ENCODE data around the gene RPTOR.

The RPTOR gene

DNA sequence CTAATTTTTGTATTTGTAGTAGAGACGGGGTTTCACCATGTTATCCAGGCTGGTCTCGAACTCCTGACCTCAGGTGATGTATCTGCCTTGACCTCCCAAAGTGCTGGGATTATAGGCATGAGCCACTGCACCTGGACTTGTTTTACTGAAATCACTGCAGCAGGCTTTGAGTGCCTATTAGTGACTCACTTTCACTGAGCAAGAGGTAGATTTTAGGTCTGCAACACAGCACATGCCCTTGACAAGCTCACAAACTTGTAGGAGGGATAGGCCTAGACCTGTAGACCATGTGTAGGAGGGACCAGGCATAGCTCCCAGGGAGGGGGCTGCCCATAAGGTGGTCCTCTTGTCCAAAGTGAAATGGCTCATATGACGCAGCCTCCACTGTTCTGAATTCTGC, 27.0 kb upstream of the RPTOR start:
- no peaks in the 10 kb centered on the region for H4K20me1 ChIP-seq (ENCODE audit: insufficient read depth, low read length)
- H3K36me3 ChIP-seq (replicated peaks; ENCODE audit: low read depth, low read length) = no peaks in the 10 kb centered on the region
- H2AFZ ChIP-seq (ENCODE audit: low read depth, low read length) = no peak overlapping the region
- no peak overlapping the region for H3K4me2 ChIP-seq (ENCODE audit: low read length)
- H3K27me3 ChIP-seq (ENCODE audit: low read depth, low read length) = no peaks in the 10 kb centered on the region
- no peak overlapping the region for H3K4me3 ChIP-seq (ENCODE audit: low read length)
- no peak for TF ChIP-seq EZH2phosphoT487 (IDR thresholded peaks at IDR 0.05; ENCODE audit: low read depth)
- TF ChIP-seq, protein P1, sequence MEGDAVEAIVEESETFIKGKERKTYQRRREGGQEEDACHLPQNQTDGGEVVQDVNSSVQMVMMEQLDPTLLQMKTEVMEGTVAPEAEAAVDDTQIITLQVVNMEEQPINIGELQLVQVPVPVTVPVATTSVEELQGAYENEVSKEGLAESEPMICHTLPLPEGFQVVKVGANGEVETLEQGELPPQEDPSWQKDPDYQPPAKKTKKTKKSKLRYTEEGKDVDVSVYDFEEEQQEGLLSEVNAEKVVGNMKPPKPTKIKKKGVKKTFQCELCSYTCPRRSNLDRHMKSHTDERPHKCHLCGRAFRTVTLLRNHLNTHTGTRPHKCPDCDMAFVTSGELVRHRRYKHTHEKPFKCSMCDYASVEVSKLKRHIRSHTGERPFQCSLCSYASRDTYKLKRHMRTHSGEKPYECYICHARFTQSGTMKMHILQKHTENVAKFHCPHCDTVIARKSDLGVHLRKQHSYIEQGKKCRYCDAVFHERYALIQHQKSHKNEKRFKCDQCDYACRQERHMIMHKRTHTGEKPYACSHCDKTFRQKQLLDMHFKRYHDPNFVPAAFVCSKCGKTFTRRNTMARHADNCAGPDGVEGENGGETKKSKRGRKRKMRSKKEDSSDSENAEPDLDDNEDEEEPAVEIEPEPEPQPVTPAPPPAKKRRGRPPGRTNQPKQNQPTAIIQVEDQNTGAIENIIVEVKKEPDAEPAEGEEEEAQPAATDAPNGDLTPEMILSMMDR (IDR thresholded peaks at IDR 0.05; ENCODE audit: low read depth, low read length) = no peak
- no peaks in the 10 kb centered on the region for H3K4me1 ChIP-seq (ENCODE audit: low read length)
- no peak overlapping the region for H3K27ac ChIP-seq (ENCODE audit: low read length)
- no peaks in the 10 kb centered on the region for H3K79me2 ChIP-seq (ENCODE audit: low read length)
- H3K9me3 ChIP-seq (ENCODE audit: insufficient read depth, low read length) = no peaks in the 10 kb centered on the region
- H3K9ac ChIP-seq (ENCODE audit: low read length) = no peak overlapping the region

DNA sequence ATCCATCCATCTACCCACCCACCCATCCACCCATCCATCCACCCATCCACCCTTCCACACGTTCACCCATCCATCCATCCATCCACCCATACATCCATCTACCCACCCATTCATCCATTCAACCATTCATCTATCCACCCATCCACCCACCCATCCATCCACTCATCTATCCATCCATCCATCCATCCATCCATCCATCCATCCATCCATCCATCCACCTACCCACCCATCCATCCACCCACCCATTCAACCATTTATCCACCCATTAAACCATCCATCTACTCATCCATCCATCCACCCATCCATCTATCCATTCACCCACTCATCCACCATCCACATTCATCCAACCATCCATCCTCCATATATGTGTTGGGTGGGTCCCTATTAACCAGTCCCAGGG, 26.2 kb upstream of the RPTOR start:
- no peak overlapping the region for H3K4me3 ChIP-seq (ENCODE audit: low read length)
- TF ChIP-seq EZH2phosphoT487 (IDR thresholded peaks at IDR 0.05; ENCODE audit: low read depth) = no peak
- TF ChIP-seq, protein P1 (IDR thresholded peaks at IDR 0.05; ENCODE audit: low read depth, low read length) = no peak
- H3K4me1 ChIP-seq (ENCODE audit: low read length) = no peaks in the 10 kb centered on the region
- no peak overlapping the region for H3K4me2 ChIP-seq (ENCODE audit: low read length)
- no peaks in the 10 kb centered on the region for H3K79me2 ChIP-seq (ENCODE audit: low read length)
- H4K20me1 ChIP-seq (ENCODE audit: insufficient read depth, low read length) = no peaks in the 10 kb centered on the region
- no peak overlapping the region for H2AFZ ChIP-seq (ENCODE audit: low read depth, low read length)
- H3K27ac ChIP-seq (ENCODE audit: low read length) = no peak overlapping the region
- no peaks in the 10 kb centered on the region for H3K9me3 ChIP-seq (ENCODE audit: insufficient read depth, low read length)
- no peaks in the 10 kb centered on the region for H3K36me3 ChIP-seq (replicated peaks; ENCODE audit: low read depth, low read length)
- no peak overlapping the region for H3K9ac ChIP-seq (ENCODE audit: low read length)
- H3K27me3 ChIP-seq (ENCODE audit: low read depth, low read length) = no peaks in the 10 kb centered on the region

DNA sequence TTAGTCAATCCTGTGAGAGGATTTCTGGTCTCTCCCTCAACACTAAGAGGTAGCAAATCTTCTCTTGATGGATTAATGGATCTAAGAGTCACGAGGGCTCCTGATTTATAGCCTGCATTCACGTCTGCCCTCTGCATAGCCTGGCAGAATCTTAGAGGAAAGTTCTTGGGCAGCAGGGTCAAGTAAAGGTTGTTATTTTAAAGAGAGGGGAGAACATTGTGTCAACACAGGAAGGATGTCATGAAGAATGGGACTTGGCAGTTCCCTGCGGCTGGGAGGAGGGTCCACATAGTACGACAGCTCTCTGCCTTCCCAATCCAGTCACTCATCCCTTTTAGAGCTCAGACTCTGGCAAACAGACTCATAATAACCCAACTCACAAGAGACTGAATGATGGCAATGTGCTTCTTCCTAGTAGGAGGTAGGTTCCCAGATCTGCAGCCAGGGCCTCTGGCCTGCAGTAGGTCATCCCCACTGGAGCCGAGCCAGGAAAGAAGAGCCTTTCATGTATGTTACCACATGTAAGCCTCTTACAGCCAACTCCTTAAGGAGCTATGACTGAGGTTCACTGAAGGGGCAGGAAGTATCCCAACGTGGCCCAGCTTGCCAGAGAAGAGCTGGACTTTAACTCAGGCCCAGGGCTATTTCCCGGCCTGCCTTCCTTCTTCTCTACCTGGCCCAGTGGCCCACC, 25.4 kb upstream of the RPTOR start:
- H4K20me1 ChIP-seq (ENCODE audit: insufficient read depth, low read length) = no peaks in the 10 kb centered on the region
- TF ChIP-seq, protein P1 (IDR thresholded peaks at IDR 0.05; ENCODE audit: low read depth, low read length) = no peak
- no peak for TF ChIP-seq EZH2phosphoT487 (IDR thresholded peaks at IDR 0.05; ENCODE audit: low read depth)

DNA sequence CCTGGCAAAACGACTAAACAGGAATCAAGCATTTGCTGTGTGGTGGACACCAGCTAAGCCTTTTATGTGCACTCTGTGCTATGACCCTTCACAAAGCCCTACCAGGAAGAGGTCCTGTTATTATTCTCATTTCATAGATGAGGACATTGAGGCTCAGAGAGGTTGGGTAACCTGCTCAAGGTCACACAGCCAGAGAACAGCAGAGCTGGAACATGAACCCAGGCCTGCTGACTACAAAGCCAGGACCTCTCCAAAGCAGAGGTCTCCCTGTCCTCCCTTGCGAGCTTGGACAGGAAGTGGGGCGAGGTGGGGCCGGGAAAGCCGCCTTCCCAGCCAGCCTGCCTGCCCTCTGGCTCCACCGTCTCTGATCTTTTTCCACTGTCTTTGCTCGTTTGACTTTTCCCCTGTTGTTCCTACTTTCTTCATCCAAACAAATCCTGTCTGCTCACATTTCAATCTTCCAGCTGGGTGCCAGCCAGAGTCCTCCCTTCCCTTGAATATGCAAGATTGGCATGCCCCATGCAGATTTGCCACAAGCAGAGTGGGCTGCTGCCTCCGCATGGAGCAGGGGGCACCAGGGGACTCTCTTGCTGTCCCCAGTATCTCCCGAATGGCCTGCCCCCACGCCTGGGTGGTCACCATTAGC, 23.7 kb upstream of the RPTOR start:
- no peaks in the 10 kb centered on the region for H4K20me1 ChIP-seq (ENCODE audit: insufficient read depth, low read length)
- H2AFZ ChIP-seq (ENCODE audit: low read depth, low read length) = no peak overlapping the region
- no peak overlapping the region for H3K4me2 ChIP-seq (ENCODE audit: low read length)
- no peak overlapping the region for H3K27ac ChIP-seq (ENCODE audit: low read length)
- no peaks in the 10 kb centered on the region for H3K27me3 ChIP-seq (ENCODE audit: low read depth, low read length)
- no peaks in the 10 kb centered on the region for H3K36me3 ChIP-seq (replicated peaks; ENCODE audit: low read depth, low read length)
- H3K79me2 ChIP-seq (ENCODE audit: low read length) = no peaks in the 10 kb centered on the region
- no peaks in the 10 kb centered on the region for H3K9me3 ChIP-seq (ENCODE audit: insufficient read depth, low read length)
- no peaks in the 10 kb centered on the region for H3K4me1 ChIP-seq (ENCODE audit: low read length)
- TF ChIP-seq, protein P1 (IDR thresholded peaks at IDR 0.05; ENCODE audit: low read depth, low read length) = no peak
- no peak for TF ChIP-seq EZH2phosphoT487 (IDR thresholded peaks at IDR 0.05; ENCODE audit: low read depth)
- H3K4me3 ChIP-seq (ENCODE audit: low read length) = no peak overlapping the region
- no peak overlapping the region for H3K9ac ChIP-seq (ENCODE audit: low read length)

More for the DNA sequence above, 25.4 kb upstream of the RPTOR start:
- H3K9me3 ChIP-seq (ENCODE audit: insufficient read depth, low read length) = no peaks in the 10 kb centered on the region
- no peak overlapping the region for H3K27ac ChIP-seq (ENCODE audit: low read length)
- H3K79me2 ChIP-seq (ENCODE audit: low read length) = no peaks in the 10 kb centered on the region
- no peak overlapping the region for H2AFZ ChIP-seq (ENCODE audit: low read depth, low read length)
- no peaks in the 10 kb centered on the region for H3K27me3 ChIP-seq (ENCODE audit: low read depth, low read length)
- H3K4me2 ChIP-seq (ENCODE audit: low read length) = no peak overlapping the region
- no peaks in the 10 kb centered on the region for H3K36me3 ChIP-seq (replicated peaks; ENCODE audit: low read depth, low read length)
- no peak overlapping the region for H3K9ac ChIP-seq (ENCODE audit: low read length)
- no peak overlapping the region for H3K4me3 ChIP-seq (ENCODE audit: low read length)
- H3K4me1 ChIP-seq (ENCODE audit: low read length) = no peaks in the 10 kb centered on the region
